Stimulated activated naive CD8-positive, alpha-beta T cell treated with anti-CD3 and anti-CD28 coated beads, Interleukin-15, amount 100 ng/mL, for 72 hours (primary cell): ENCODE measurements around the gene ZNF18.
"Not testable (repeated sequence)": the region's sequence is repeated elsewhere in the genome, so short reads cannot be mapped to it uniquely, and the experiment has no call there.

Source experiments
- ATAC-seq: fragments of 150-1000 bp; cut with Tn5 transposase; 2 replicates; pipeline ENCODE4 v1.10.0; 2021; ENCODE audit warnings: mild to moderate bottlenecking, moderate library complexity
- DNase-seq, 2 donors: peaks; one replicate each; pipeline ENCODE4 v3.0.0; 2021 to 2022
- H3K27ac Mint-ChIP-seq, 2 donors: one replicate each; pipeline ENCODE4 v1.8.0; 2022; ENCODE audit warnings: mild to moderate bottlenecking in 2 of 2, mixed read lengths in 2 of 2, moderate library complexity in 2 of 2
- H3K27me3 Mint-ChIP-seq: one replicate; pipeline ENCODE4 v1.8.0; 2022; ENCODE audit warnings: mixed read lengths
- H3K4me1 Mint-ChIP-seq: one replicate; pipeline ENCODE4 v1.8.0; 2022; ENCODE audit warnings: mild to moderate bottlenecking, mixed read lengths
- H3K4me3 Mint-ChIP-seq, 2 donors: one replicate each; pipeline ENCODE4 v1.8.0; 2022; ENCODE audit warnings: mild to moderate bottlenecking in 2 of 2, mixed read lengths in 2 of 2, moderate library complexity in 1 of 2
- H3K9me3 Mint-ChIP-seq, 2 donors: one replicate each; pipeline ENCODE4 v1.8.0; 2022; ENCODE audit warnings: mixed read lengths in 2 of 2

ZNF18 gene

DNA sequence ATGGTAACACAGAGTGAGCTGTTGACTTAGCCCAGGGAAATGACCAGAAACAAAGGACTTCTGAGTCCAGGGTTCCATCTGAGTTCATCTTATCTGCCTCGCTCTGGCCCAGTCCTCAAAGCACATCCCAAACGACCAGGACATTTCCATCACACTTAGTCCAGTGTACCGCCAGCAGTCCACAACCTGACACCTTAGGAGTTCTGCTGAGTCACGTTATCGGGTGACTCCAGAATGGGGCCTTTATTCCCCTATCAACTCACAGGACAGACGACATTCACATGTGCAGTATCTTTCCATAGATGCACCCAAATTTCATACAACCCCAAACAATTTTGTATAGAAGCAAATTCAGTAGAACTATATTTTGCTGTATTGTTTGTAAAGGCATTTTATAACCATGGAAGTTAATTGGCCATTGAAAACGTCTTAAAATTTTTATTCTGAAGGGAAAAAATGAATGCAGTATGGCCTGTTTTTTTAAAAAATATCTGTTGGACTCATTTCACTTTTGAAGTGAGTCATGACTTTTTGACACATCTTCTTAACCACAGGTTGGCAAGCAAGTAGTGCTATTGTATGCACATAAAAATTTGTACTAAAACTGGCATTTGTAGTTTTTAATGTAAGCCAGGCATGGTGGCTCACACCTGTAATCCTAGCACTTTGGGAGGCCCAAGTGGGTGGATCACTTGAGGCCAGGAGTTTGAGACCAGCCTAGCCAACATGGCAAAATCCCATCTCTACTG, 46.3 kb downstream of the ZNF18 start:
- Mint-ChIP-seq H3K9me3 (no peaks in the 10 kb centered on the region), H3K4me1 (no peaks in the 10 kb centered on the region), H3K27ac (no peak overlapping the region), H3K27me3 (no peaks in the 10 kb centered on the region), H3K4me3 (no peak overlapping the region)
- no peak for ATAC-seq
- no peak for DNase-seq

DNA sequence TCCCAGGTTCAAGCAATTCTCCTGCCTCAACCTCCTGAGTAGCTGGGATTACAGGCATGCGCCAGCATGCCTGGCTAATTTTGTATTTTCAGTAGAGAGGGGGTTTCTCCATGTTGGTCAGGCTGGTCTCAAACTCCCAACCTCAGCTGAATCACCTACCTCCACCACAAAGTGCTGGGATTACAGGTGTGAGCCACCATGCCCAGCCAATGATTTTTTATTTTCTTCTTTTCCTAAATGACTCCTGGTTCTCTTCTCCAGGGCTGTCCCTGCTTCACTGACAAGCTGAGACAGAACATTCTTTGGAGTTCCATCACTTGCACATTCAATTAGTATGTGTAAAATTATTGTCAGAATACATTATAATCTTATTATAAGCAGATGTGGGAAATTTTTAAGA, 47.7 kb downstream of the ZNF18 start:
- not testable (repeated sequence) for DNase-seq, H3K9me3 Mint-ChIP-seq, H3K27ac Mint-ChIP-seq, ATAC-seq, H3K4me1 Mint-ChIP-seq, H3K27me3 Mint-ChIP-seq, H3K4me3 Mint-ChIP-seq

GRCh38 chr17:11948789-11949188, 48.5 kb downstream of the ZNF18 start:
- ATAC-seq: no peak
- no peak overlapping the region for H3K4me3 Mint-ChIP-seq
- no peak overlapping the region for H3K27ac Mint-ChIP-seq
- no peaks in the 10 kb centered on the region for H3K4me1 Mint-ChIP-seq
- H3K27me3 Mint-ChIP-seq: no peaks in the 10 kb centered on the region
- no peaks in the 10 kb centered on the region for H3K9me3 Mint-ChIP-seq
- DNase-seq: no peak

DNA sequence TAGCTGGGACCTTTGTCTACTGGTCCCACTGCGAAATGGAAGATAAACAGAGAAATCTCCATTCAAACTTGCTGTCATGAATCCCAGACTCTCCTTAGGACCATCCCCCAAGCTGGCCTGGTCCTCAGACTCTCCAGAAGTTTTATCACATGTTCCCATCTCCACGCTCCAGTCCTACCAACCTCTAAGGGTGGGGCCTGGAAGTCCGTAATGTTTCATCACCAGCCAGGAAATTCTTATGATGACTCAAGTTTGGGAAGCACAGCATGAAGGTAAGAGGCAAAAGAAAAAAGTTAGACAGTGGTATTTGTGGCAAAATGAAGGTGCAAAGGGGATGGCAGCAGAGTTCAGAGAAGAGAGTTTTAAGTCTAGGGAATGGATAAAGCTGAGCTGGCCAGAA, 52.7 kb downstream of the ZNF18 start:
- Mint-ChIP-seq H3K27me3 (no peaks in the 10 kb centered on the region), H3K4me3 (no peak overlapping the region)
- no peak for DNase-seq

DNA sequence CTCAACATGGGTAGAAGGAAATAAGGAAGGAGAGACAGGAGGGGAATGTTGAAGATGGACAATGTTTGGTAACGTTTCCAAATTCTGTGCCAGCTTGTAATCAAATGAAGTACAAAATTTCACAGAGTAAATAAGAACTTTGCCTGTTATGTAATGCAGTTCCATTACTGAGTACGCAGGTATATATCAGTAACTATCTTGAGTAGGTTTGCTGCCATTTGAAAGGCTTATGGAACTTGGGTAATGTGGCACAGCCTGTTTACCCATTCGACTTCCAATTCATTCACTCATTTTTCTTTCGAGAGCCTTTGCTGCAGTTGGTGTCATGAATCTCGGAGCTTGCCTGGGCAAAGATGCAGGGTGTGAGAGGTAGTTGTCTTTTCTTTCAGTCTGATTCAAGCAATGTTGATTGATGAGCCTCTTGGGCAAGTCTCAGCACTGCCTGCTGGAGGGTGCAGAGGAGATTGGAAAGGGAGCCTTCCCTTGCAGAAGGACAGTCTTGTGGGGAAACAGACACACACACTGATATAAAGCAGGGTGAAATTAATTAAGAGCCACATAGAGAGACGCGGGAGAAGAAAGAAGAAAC, 53.4 kb downstream of the ZNF18 start:
- no peak for ATAC-seq
- DNase-seq: no peak
- no peaks in the 10 kb centered on the region for H3K4me1 Mint-ChIP-seq
- H3K27me3 Mint-ChIP-seq: no peaks in the 10 kb centered on the region
- no peaks in the 10 kb centered on the region for H3K9me3 Mint-ChIP-seq
- no peak overlapping the region for H3K27ac Mint-ChIP-seq
- H3K4me3 Mint-ChIP-seq: no peak overlapping the region

More for the DNA sequence above, 52.7 kb downstream of the ZNF18 start:
- H3K4me1 Mint-ChIP-seq: no peaks in the 10 kb centered on the region
- no peaks in the 10 kb centered on the region for H3K9me3 Mint-ChIP-seq
- H3K27ac Mint-ChIP-seq: no peak overlapping the region
- ATAC-seq: no peak

- not testable (repeated sequence) for H3K4me1 Mint-ChIP-seq, H3K9me3 Mint-ChIP-seq, H3K27ac Mint-ChIP-seq
Observed at GRCh38 chr17:11943086-11943485, 54.2 kb downstream of the ZNF18 start.

GRCh38 chr17:11940904-11941303, 56.4 kb downstream of the ZNF18 start:
- Mint-ChIP-seq H3K4me1 (no peaks in the 10 kb centered on the region), H3K27ac (no peak overlapping the region), H3K9me3 (no peaks in the 10 kb centered on the region), H3K27me3 (no peaks in the 10 kb centered on the region), H3K4me3 (no peak overlapping the region)
- ATAC-seq (no peak), DNase-seq (no peak)

More at GRCh38 chr17:11943086-11943485, 54.2 kb downstream of the ZNF18 start:
- DNase-seq, H3K4me3 Mint-ChIP-seq, H3K27me3 Mint-ChIP-seq, ATAC-seq: not testable (repeated sequence)

DNA sequence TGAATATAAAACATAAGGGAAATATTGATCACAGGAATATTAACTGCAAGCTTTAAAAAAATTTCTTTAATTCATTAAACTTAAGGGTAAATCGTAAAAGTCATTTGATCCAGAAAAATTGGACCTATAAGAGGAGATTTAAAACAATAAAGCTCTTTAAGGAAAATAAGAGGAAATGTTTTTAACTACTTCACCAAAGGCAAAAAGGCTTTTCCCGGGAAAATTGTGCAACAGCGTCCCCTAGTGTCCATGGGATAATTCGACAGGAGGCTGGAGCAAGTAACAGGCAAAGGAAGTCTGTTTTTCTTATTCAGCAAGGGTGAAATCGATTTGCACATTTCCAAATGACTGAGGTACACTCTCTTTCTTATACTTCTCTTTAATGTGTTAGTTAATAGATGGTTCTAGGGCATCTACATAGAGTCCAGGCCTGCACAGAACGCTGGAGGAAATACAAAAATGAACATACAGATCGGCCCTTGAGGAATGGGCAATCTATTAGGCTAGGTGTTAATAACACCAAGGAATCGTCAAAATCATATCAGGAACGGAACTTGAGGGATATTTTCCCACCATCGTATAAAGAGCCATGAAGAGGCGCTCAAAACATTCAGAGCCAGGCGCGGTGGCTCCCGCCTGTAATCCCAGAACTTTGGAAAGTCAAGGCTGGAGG, 61.4 kb downstream of the ZNF18 start:
- DNase-seq: peak; percentile 15 to 28
- Mint-ChIP-seq H3K27me3 (no peaks in the 10 kb centered on the region), H3K27ac (no peak overlapping the region), H3K9me3 (no peaks in the 10 kb centered on the region), H3K4me1 (no peaks in the 10 kb centered on the region), H3K4me3 (no peak overlapping the region)
- no peak for ATAC-seq

GRCh38 chr17:11932337-11932898, 64.9 kb downstream of the ZNF18 start:
- no peak for ATAC-seq
- peaks cover 3% of the 10 kb centered on the region for H3K27me3 Mint-ChIP-seq
- no peak overlapping the region for H3K27ac Mint-ChIP-seq
- no peaks in the 10 kb centered on the region for H3K9me3 Mint-ChIP-seq
- DNase-seq: no peak
- H3K4me3 Mint-ChIP-seq: no peak overlapping the region
- H3K4me1 Mint-ChIP-seq: no peaks in the 10 kb centered on the region

GRCh38 chr17:11928436-11928835, 68.8 kb downstream of the ZNF18 start:
- no peaks in the 10 kb centered on the region for H3K4me1 Mint-ChIP-seq
- DNase-seq (no peak), ATAC-seq (no peak)
- H3K27ac Mint-ChIP-seq: no peak overlapping the region
- H3K4me3 Mint-ChIP-seq: no peak overlapping the region
- H3K27me3 Mint-ChIP-seq: peaks cover 16% of the 10 kb centered on the region
- H3K9me3 Mint-ChIP-seq: peaks cover 0 to 6% of the 10 kb centered on the region in 2 donors
